ENCODE measurements around the gene RSPO1. TPM values are rescaled to one million over a fixed set of nuclear protein-coding genes. Genes with fewer than 3 reads are reported as not detected.

The RSPO1 gene
- total RNA-seq, 1 experiment from 2014 or later: not detected

- ChIA-PET POLR2A (ENCODE audit: unreplicated experiment) (no interaction called here), CTCF (no interaction called here)
- Histone ChIP-seq H3K4me2 (no peak overlapping the region), H3K4me3 (no peak overlapping the region), H3K9me2 (ENCODE audit: insufficient read depth) (no peaks in the 10 kb centered on the region), H3K4me1 (replicated peaks; ENCODE audit: insufficient read depth) (no peaks in the 10 kb centered on the region), H3K79me2 (ENCODE audit: low read depth) (no peaks in the 10 kb centered on the region), H2AFZ (no peak overlapping the region), H3K27ac (no peak overlapping the region), H4K20me1 (ENCODE audit: insufficient read depth) (no peaks in the 10 kb centered on the region), H3K36me3 (ENCODE audit: low read depth) (no peaks in the 10 kb centered on the region), H3K9me3 (ENCODE audit: insufficient read depth, low read depth) (no peaks in the 10 kb centered on the region), H3K27me3 (ENCODE audit: insufficient read depth, low read depth) (peaks cover 67% of the 10 kb centered on the region), H3F3A (ENCODE audit: insufficient read depth, low read depth) (no peaks in the 10 kb centered on the region)
- intact Hi-C loops (cut with micrococcal nuclease; ENCODE audit: unreplicated experiment): no loop called here
- no peak for DNase-seq
- TF ChIP-seq EZH2 (IDR thresholded peaks at IDR 0.05; ENCODE audit: low read depth): no peak
- TF ChIP-seq CTCF (conservative IDR thresholded peaks at IDR 0.05): no peak
- no TSS peak for BruUV-seq (replicated peaks)
Measured at GRCh38 chr1:37671261-37671660, 36.6 kb upstream of the RSPO1 start.

GRCh38 chr1:37670133-37670532 lies 35.4 kb upstream of the RSPO1 start:
- intact Hi-C loops (cut with micrococcal nuclease; ENCODE audit: unreplicated experiment): no loop called here
- Histone ChIP-seq H3K4me1 (replicated peaks; ENCODE audit: insufficient read depth) (no peaks in the 10 kb centered on the region), H3F3A (ENCODE audit: insufficient read depth, low read depth) (no peaks in the 10 kb centered on the region), H3K27me3 (ENCODE audit: insufficient read depth, low read depth) (peaks cover 76% of the 10 kb centered on the region), H3K9me2 (ENCODE audit: insufficient read depth) (no peaks in the 10 kb centered on the region), H3K36me3 (ENCODE audit: low read depth) (no peaks in the 10 kb centered on the region), H3K79me2 (ENCODE audit: low read depth) (no peaks in the 10 kb centered on the region), H4K20me1 (ENCODE audit: insufficient read depth) (no peaks in the 10 kb centered on the region), H3K9me3 (ENCODE audit: insufficient read depth, low read depth) (no peaks in the 10 kb centered on the region), H3K27ac (no peak overlapping the region), H3K4me3 (no peak overlapping the region), H2AFZ (no peak overlapping the region), H3K4me2 (no peak overlapping the region)
- POLR2A ChIA-PET (ENCODE audit: unreplicated experiment): no interaction called here
- no peak for DNase-seq
- CTCF ChIA-PET: no interaction called here
- TF ChIP-seq EZH2 (IDR thresholded peaks at IDR 0.05; ENCODE audit: low read depth) (no peak), CTCF (conservative IDR thresholded peaks at IDR 0.05) (no peak)
- BruUV-seq (replicated peaks): no TSS peak

- Histone ChIP-seq H4K20me1 (ENCODE audit: insufficient read depth) (no peaks in the 10 kb centered on the region), H3K79me2 (ENCODE audit: low read depth) (no peaks in the 10 kb centered on the region), H3K36me3 (ENCODE audit: low read depth) (no peaks in the 10 kb centered on the region), H3K9me2 (ENCODE audit: insufficient read depth) (no peaks in the 10 kb centered on the region), H3K4me3 (no peak overlapping the region), H3K9me3 (ENCODE audit: insufficient read depth, low read depth) (no peaks in the 10 kb centered on the region), H3K4me2 (no peak overlapping the region), H3F3A (ENCODE audit: insufficient read depth, low read depth) (no peaks in the 10 kb centered on the region), H3K27ac (no peak overlapping the region), H2AFZ (no peak overlapping the region), H3K27me3 (ENCODE audit: insufficient read depth, low read depth) (peaks cover 68% of the 10 kb centered on the region), H3K4me1 (replicated peaks; ENCODE audit: insufficient read depth) (no peaks in the 10 kb centered on the region)
- ChIA-PET POLR2A (ENCODE audit: unreplicated experiment) (no interaction called here), CTCF (no interaction called here)
- BruUV-seq (replicated peaks): no TSS peak
- intact Hi-C loops (cut with micrococcal nuclease; ENCODE audit: unreplicated experiment): no loop called here
- DNase-seq: no peak
- no peak for TF ChIP-seq EZH2 (IDR thresholded peaks at IDR 0.05; ENCODE audit: low read depth)
- TF ChIP-seq CTCF (conservative IDR thresholded peaks at IDR 0.05): no peak
Measured at GRCh38 chr1:37667023-37667671, 32.5 kb upstream of the RSPO1 start.

Data from PC-9 (cell line).